Stimulated activated CD8-positive, alpha-beta memory T cell treated with anti-CD3 and anti-CD28 coated beads, Interleukin-4, amount 100 ng/mL, for 24 hours (primary cell): ENCODE results near the gene FBXO30.
A peak's percentile ranks its signal among the peaks of the same experiment; 100 is the strongest.

Experiments used
- DNase-seq: peaks from one replicate; pipeline ENCODE4 v3.0.0-alpha.2; 2020; ENCODE audit warnings: low read depth

The FBXO30 gene, protein sequence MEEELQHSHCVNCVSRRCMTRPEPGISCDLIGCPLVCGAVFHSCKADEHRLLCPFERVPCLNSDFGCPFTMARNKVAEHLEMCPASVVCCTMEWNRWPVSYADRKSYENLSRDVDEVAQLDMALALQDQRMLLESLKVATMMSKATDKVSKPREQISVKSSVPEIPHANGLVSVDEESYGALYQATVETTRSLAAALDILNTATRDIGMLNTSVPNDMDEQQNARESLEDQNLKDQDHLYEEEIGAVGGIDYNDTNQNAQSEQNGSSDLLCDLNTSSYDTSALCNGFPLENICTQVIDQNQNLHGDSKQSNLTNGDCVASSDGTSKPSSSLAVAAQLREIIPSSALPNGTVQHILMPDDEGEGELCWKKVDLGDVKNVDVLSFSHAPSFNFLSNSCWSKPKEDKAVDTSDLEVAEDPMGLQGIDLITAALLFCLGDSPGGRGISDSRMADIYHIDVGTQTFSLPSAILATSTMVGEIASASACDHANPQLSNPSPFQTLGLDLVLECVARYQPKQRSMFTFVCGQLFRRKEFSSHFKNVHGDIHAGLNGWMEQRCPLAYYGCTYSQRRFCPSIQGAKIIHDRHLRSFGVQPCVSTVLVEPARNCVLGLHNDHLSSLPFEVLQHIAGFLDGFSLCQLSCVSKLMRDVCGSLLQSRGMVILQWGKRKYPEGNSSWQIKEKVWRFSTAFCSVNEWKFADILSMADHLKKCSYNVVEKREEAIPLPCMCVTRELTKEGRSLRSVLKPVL

GRCh38 chr6:145814501-145815308 lies at the start of gene FBXO30:
Gene FBXO30 (minus strand): TSS chr6:145814795. CDS start chr6:145806405, 8,390 bp downstream.
- peak; percentile 79 for DNase-seq

- no peak for DNase-seq
Measured at GRCh38 chr6:145863988-145864616, 49.5 kb upstream of the FBXO30 start.

GRCh38 chr6:145863366-145863765 lies 48.8 kb upstream of the FBXO30 start:
- DNase-seq, result no peak

- DNase-seq, result no peak
Measured at GRCh38 chr6:145860562-145860961, 46.0 kb upstream of the FBXO30 start.

DNA sequence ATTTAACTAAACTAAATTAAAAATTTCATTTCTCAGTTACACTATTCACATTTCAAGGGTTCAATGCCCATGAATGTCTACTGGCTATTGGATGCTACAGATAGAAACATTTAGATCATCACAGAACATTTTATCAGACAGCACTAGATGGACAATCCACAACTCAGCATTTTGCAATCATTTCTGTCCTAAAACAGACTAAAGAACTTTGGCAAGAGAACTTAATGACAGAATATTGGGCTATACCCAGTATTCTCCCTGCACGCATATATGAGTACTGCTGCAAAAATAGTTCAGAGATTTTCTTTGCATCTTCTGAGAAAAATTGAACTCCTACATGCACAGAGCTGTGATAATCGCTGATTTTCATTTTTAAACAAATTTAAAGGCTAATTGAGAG lies 36.1 kb upstream of the FBXO30 start:
- no peak for DNase-seq

GRCh38 chr6:145848541-145848940 lies 33.9 kb upstream of the FBXO30 start:
- no peak for DNase-seq

GRCh38 chr6:145845557-145845956 lies 31.0 kb upstream of the FBXO30 start:
- DNase-seq, result no peak

DNA sequence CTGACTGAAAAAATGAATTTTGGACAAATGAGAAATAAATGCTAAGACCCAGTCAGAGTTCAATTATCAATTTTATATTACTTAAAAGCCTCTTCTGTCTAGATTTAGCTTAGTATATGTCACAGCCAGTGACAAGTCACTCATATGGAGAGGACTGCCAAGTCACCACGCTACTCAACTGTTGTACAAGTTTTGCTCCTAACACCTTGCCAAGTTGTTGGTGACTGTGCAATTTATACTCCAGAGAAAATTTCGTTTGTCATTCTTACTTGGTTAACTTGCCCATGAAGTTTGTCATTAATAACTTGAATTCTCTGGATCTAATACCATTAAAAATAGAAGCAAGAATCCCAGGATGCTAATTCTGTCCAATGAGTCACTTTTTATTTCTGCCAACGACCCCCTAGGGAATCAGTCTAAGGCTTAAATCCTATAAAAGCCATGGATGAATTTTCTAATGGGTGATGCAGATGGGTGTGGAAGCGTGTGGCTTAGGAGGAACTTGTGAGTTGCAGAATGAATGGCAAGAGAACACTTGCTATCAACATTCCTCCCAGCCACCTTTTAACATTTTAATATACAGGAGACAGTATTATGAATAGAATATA lies 30.4 kb upstream of the FBXO30 start:
- no peak for DNase-seq

DNA sequence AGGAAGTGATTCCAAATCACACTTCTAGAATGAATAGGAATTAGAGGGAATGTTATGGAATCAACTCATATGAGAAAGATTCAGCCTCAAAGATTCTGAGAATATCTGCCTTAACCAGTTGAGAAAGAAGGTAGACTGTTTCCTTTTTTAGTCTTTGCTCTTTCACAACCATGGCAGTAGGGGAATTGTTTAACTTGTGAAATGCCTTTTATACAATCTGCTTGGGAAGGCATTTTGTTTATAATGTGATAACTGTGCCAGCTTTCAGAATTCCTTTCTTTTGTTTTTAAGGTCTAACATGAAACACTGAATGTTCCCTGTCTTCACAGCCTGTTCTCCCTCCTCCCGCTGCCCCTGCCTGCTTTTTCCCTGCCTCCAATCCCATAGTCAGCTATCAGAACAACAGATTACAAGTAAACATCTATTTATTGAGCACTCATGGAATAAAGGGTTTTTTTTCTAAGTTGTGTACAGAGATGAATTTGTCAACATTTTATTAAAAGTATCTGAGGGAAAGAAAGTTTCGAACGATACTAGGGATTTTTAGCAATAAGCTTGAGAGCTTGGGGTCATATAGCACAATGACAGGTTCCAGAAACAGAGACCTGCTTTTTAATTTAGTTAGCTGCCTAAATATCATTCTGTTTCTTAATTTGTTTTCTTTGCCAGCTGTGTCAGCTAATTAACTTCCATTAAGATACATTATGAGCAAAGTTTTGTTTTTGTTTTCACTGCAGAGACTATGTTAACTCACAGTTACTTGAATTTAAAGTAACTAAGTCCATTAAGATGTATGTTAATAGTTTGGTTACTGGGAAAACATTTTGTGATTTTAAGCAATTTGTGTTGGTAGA lies 28.3 kb upstream of the FBXO30 start:
- DNase-seq, result no peak

- DNase-seq, result no peak
Measured at GRCh38 chr6:145841668-145842067, 27.1 kb upstream of the FBXO30 start.

DNA sequence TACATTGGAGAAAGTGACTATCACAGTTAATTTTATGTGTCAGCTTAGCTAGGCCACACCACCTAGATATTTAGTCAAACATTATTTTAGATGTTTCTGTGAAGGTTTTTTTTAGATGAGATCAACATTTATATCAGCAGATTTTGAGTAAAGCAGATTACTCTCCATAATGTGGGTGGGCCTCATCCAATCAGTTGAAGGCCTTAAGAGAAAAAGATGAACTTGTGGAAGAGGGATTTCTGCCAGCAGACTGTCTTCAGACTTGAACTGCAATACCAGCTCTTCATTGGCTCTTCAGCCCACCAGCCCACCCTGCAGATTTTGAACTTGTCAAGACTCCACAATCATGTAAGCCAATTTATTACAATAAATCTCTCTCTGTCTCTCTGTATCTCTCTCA lies 25.1 kb upstream of the FBXO30 start:
- no peak for DNase-seq

DNA sequence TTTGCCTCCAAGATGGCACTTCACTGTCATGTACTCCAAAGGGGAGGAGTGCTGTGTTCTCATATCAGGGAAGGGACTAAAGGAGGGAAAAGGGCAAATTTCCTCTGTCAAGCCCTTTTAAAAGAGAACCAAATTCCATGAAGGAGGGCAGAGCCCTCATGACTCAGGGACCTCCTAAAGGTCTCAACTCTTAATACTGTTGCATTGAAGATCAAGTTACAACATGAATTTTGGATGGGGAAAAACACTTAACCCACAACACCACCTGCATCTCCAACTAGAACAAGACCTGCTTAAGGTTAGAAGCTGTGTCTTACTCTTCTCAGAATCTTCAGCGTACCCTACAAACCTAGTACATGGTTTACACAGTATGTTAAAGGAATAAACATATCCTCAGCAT lies 23.7 kb upstream of the FBXO30 start:
- DNase-seq, result no peak

DNA sequence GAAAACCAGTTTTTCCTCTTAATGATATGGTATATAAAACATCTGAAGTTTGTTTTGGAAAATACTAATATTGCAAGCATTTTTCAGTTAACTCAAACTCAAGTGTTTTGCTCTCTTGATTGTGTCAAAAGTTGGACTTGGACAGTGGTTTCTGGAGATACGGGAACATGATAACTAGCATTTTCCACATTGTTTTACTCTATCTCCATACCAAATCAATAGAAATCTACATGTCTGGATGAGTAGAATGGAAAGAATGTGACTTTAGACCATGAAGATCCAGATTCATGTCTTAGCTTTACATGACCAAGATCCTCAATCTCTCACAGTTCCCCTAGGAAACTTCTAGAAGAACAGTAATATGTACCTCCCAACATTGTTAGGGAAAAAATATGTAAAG lies 22.2 kb upstream of the FBXO30 start:
- no peak for DNase-seq

- no peak for DNase-seq
Measured at GRCh38 chr6:145836170-145836569, 21.6 kb upstream of the FBXO30 start.

DNA sequence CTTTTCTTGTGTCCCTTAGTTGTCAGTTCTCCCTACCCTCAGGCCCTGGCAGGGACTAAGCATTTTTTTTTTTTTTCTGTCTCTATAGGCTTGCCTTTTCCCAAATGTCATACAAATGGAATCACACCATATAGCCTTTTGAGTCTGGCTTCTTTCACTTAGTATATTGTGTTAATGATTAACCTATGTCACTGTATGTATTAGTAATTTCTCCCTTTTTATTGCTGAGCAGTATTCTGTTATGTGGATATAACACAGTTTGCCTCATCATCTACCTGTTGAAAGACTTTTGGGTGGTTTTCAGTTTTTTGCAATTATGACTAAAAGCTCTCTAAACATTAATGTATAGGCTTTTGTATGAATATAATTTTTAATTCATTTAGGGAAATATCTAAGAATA lies 16.0 kb upstream of the FBXO30 start:
- DNase-seq, result no peak

- DNase-seq, result no peak
Measured at GRCh38 chr6:145829950-145830349, 15.4 kb upstream of the FBXO30 start.

- no peak for DNase-seq
Measured at GRCh38 chr6:145829102-145829501, 14.5 kb upstream of the FBXO30 start.

DNA sequence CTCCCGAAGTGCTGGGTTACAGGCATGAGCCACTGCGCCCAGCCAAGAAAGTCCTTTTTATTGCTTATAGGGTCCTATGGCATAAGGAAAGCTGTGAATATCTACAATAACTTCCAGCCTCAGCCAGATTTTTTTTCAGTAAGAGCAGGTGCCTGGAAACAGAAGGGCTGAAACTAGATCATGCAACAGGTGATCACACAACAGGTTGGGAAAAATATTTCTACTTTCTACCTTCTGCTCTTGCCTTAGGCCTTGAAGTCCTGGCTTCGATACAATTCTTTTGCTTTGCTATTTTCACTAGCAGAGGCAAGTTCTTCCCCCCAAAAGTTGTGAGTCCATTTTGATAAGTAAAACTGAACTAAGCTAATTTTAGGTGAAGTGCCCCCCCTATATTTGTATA lies 9.7 kb upstream of the FBXO30 start:
- no peak for DNase-seq

GRCh38 chr6:145823328-145823944 lies 8.8 kb upstream of the FBXO30 start:
- DNase-seq, result no peak

- DNase-seq, result no peak
Measured at GRCh38 chr6:145822456-145822855, 7.9 kb upstream of the FBXO30 start.
